K562 (cell line): ENCODE data around the gene TSPAN12. TPM values are rescaled to one million over a fixed set of nuclear protein-coding genes. Genes with fewer than 3 reads are reported as not detected.
A peak's percentile ranks its signal among the peaks of the same experiment; 100 is the strongest.

Experiments used
- ATAC-seq: fragments of 200-7000 bp; cut with Tn5 transposase; 3 replicates; pipeline ENCODE4 v1.9.1; 2020; ENCODE audit warnings: moderate library complexity
- BruUV-seq: library from RNA; stranded (reverse); fragments of 400-500 nt; replicated peaks from 2 replicates; lab custom pipeline; 2021; lab: Mats Ljungman, UMichigan
- CTCF ChIA-PET: fragments of 300-600 bp; formaldehyde crosslinking; extraction: SDS; loops from one replicate; lab custom pipeline; 2021; ENCODE audit warnings: low intra/inter-chr PET ratio; lab: Yijun Ruan, JAX
- POLR2A ChIA-PET: fragments of 300-600, 350-650 bp; sonication (Branson Sonifier 250); formaldehyde crosslinking; extraction: SDS; loops from one replicate; lab custom pipeline; 2021; ENCODE audit warnings: antibody characterized with exemption, inconsistent platforms; lab: Yijun Ruan, JAX
- DNase-seq, 4 experiments: peaks; one replicate each; pipeline versions ENCODE4 v3.0.0 to v3.0.0-alpha.2; 2011 to 2018; ENCODE audit warnings: low spot score in 3 of 4, mixed read lengths in 3 of 4; ENCODE audit errors: extremely low read depth in 1 of 4
- FAIRE-seq: peaks from 2 replicates; lab custom pipeline; 2011; peaks lifted over from hg19 to GRCh38; lab: Jason Lieb, UNC
- H2AFZ ChIP-seq: 2 replicates; pipeline ENCODE4 v1.6.0; 2011; ENCODE audit warnings: low read depth, low read length, control low read depth, inconsistent platforms
- H3K27ac ChIP-seq: fragments of 200-600 bp; 3 replicates; pipeline ENCODE4 v1.8.0; 2011; ENCODE audit warnings: low read depth, mild to moderate bottlenecking, control low read depth, inconsistent platforms, low read length, moderate library complexity, mixed read lengths; ENCODE audit errors: extremely low read depth
- H3K27me3 ChIP-seq, 2 experiments: fragments of 300-600 bp in 1 of 2; 2 replicates in 1 of 2; 3 replicates in 1 of 2; pipeline versions ENCODE4 v1.6.0 to v1.8.0; 2011; ENCODE audit warnings: inconsistent platforms in 2 of 2, low read length in 2 of 2, mild to moderate bottlenecking in 1 of 2, mixed read lengths in 1 of 2, moderate library complexity in 1 of 2; ENCODE audit not compliant: control insufficient read depth in 2 of 2, insufficient read depth in 2 of 2
- H3K36me3 ChIP-seq: fragments of 300-600 bp; 3 replicates; pipeline ENCODE4 v1.8.0; 2011; ENCODE audit warnings: mild to moderate bottlenecking, low read length, inconsistent platforms; ENCODE audit not compliant: control insufficient read depth, insufficient read depth
- H3K4me1 ChIP-seq, 2 experiments: fragments of 200-600 bp in 1 of 2; replicated peaks in 1 of 2; 2 replicates in 1 of 2; 3 replicates in 1 of 2; pipeline versions ENCODE4 v1.5.1 to v1.8.0; 2011; ENCODE audit warnings: inconsistent platforms in 2 of 2, low read length in 2 of 2, mild to moderate bottlenecking in 1 of 2, mixed read lengths in 1 of 2, moderate library complexity in 1 of 2; ENCODE audit not compliant: control insufficient read depth in 2 of 2, insufficient read depth in 2 of 2
- H3K4me2 ChIP-seq: 2 replicates; pipeline ENCODE4 v1.6.1; 2011; ENCODE audit warnings: low read length, control low read depth, inconsistent platforms, mixed read lengths; ENCODE audit not compliant: insufficient read depth
- H3K4me3 ChIP-seq: fragments of 200-600 bp; sonication (generic), shearing (Covaris generic); 2 replicates; pipeline ENCODE4 v1.5.1; 2016; ENCODE audit warnings: control low read depth, inconsistent platforms
- H3K79me2 ChIP-seq: fragments of 200-600 bp; 3 replicates; pipeline ENCODE4 v1.8.0; 2011; ENCODE audit warnings: low read length, inconsistent platforms; ENCODE audit not compliant: control insufficient read depth, insufficient read depth
- H3K9ac ChIP-seq, 2 experiments: 2 replicates each; pipeline versions ENCODE4 v1.6.0 to v1.6.1; 2011; ENCODE audit warnings: low read depth in 2 of 2, low read length in 2 of 2, control low read depth in 1 of 2, inconsistent platforms in 1 of 2, mild to moderate bottlenecking in 1 of 2, mixed read lengths in 1 of 2; ENCODE audit not compliant: insufficient read depth in 1 of 2
- H3K9me1 ChIP-seq: one replicate; pipeline ENCODE4 v1.6.0; 2011; ENCODE audit warnings: inconsistent platforms, mild to moderate bottlenecking, low read length, moderate library complexity; ENCODE audit not compliant: control insufficient read depth, insufficient read depth
- H3K9me3 ChIP-seq: replicated peaks from 2 replicates; pipeline ENCODE4 v1.5.1; 2011; ENCODE audit warnings: low read depth, low read length, inconsistent platforms; ENCODE audit not compliant: control insufficient read depth, insufficient read depth
- H4K20me1 ChIP-seq: replicated peaks from 2 replicates; pipeline ENCODE4 v1.6.1; 2011; ENCODE audit warnings: low read length, inconsistent platforms, mixed read lengths; ENCODE audit not compliant: control insufficient read depth, insufficient read depth
- NCOA1 ChIP-seq: fragments of 450-650 bp; IDR thresholded peaks from 2 replicates; pipeline ENCODE4 v1.6.1; 2016; ENCODE audit warnings: low read depth
- TFAM ChIP-seq: fragments of 250-450 bp; sonication (Bioruptor Pico); conservative IDR thresholded peaks from 2 replicates; pipeline ENCODE4 v1.5.0; 2021; ENCODE audit warnings: mild to moderate bottlenecking, moderate library complexity
- WGBS: fragments of 100-300 bp; shearing (Covaris generic); methylation state at CpG from one replicate; pipeline ENCODE4 v1.1.6; 2016; ENCODE audit warnings: low coverage, mixed read lengths; ENCODE audit not compliant: insufficient coverage; ENCODE audit errors: missing lambda C conversion rate; 5-methylcytosine and 5-hydroxymethylcytosine counted together
- in situ Hi-C: fragments of 300-500 bp; cut with MboI; formaldehyde crosslinking; loops from 4 replicates; pipeline ENCODE4 v1.15.0; 2018; ENCODE audit warnings: inconsistent platforms, mixed read lengths
- intact Hi-C: fragments of 100-400 bp; cut with micrococcal nuclease; formaldehyde crosslinking; loops from 2 replicates; pipeline ENCODE4 v1.14.2; 2022
- polyA plus RNA-seq, 8 experiments: library from polyadenylated mRNA; depleted of rRNA in 4 of 8; stranded (reverse) in 5 of 8; unstranded in 3 of 8; fragments of >200 nt; fragmentation: Nextera tagmentation in 2 of 8; fragmentation: Illumina TruSeq in 1 of 8; extraction: Ambion mirVana in 2 of 8; extraction: Trizol in 1 of 8; gene quantifications; 2 replicates each; pipeline versions ENCODE4 v1.2.1 to v1.2.3, GENCODE V29; 2011 to 2014; ENCODE audit warnings: inconsistent platforms in 1 of 8, missing spikeins in 1 of 8
- total RNA-seq, 7 experiments: library from RNA; depleted of rRNA in 6 of 7; stranded (reverse); fragments of >200 nt in 6 of 7; fragmentation: Illumina TruSeq in 2 of 7; extraction: Trizol in 2 of 7; gene quantifications; 2 replicates each; pipeline versions ENCODE4 v1.2.1 to v1.2.3, GENCODE V29; 2011 to 2021; ENCODE audit warnings: low replicate concordance in 1 of 7
- TF ChIP-seq, protein P1 (sequence below), 2 experiments: IDR thresholded peaks; 2 replicates each; pipeline ENCODE4 v1.6.1; 2011; ENCODE audit warnings: borderline replicate concordance in 1 of 2, control low read depth in 1 of 2, low read depth in 1 of 2, low read length in 1 of 2, mild to moderate bottlenecking in 1 of 2, mixed read lengths in 1 of 2, moderate library complexity in 1 of 2; ENCODE audit not compliant: insufficient read depth in 1 of 2, insufficient read length in 1 of 2, poor library complexity in 1 of 2, severe bottlenecking in 1 of 2; ENCODE audit errors: extremely low read depth in 1 of 2
- TF ChIP-seq, protein P2 (sequence below): fragments of 200-400 bp; formaldehyde crosslinking; IDR thresholded peaks from 2 replicates; pipeline ENCODE4 v1.6.1; 2017; ENCODE audit warnings: mild to moderate bottlenecking, low read depth, low read length, moderate library complexity
- TF ChIP-seq, protein P3 (sequence below): fragments of 450-650 bp; IDR thresholded peaks from 2 replicates; pipeline ENCODE4 v1.6.1; 2016; ENCODE audit warnings: antibody characterized with exemption
- TF ChIP-seq, protein P4 (sequence below): sonication (generic); formaldehyde crosslinking; IDR thresholded peaks from 2 replicates; pipeline ENCODE4 v1.5.0; 2020; ENCODE audit warnings: missing genetic modification reagents

TSPAN12 gene
- total and polyA plus RNA-seq, 9 of the 15 experiments (the other 6 are each of a cell fraction or from before 2014, with no cell fraction given): 0.13 to 1.7 (median 0.35) TPM; not detected in 1

DNA sequence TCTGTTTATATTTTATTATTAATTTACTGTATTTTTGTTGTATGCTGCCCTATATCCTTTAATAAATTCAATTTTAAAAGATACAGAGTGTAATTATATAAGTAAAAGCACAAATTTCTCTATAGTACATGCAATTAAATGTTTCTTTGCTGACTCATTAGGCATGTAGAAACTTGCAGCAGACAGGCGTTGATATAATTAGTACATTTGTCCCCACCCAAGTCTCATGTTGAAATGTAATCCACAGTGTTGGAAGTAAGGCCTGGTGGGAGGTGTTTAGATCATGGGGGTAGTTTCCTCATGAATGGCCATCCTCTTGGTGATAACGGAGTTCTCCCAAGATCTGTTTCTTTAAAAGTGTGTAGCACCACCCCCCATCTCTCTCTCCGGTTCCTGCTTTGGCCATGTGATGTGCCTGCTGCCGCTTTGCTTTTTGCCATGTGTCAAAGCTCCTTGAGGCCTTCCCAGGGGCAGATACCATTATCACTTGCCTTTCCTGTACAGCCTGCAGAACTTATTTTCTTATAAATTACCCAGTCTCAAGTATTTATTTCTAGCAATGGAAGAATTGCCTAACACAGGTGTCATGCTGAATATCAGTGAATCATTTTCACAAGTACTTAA, 63.7 kb downstream of the TSPAN12 start:
- H3K4me3 ChIP-seq: no peak overlapping the region
- H3K9ac ChIP-seq: no peak overlapping the region
- H3K4me2 ChIP-seq: no peak overlapping the region
- no peaks in the 10 kb centered on the region for H3K9me3 ChIP-seq
- CTCF ChIA-PET: no interaction called here
- no peaks in the 10 kb centered on the region for H3K9me1 ChIP-seq
- H3K27me3 ChIP-seq: peaks cover 0 to 8% of the 10 kb centered on the region in 2 experiments; a peak in 1 of 5 replicates
- no peak for ATAC-seq
- no TSS peak for BruUV-seq
- no peaks in the 10 kb centered on the region; a peak in 1 of 5 replicates for H3K4me1 ChIP-seq
- H2AFZ ChIP-seq: no peak overlapping the region
- FAIRE-seq: no peak
- no peaks in the 10 kb centered on the region for H3K36me3 ChIP-seq
- H4K20me1 ChIP-seq: no peaks in the 10 kb centered on the region
- WGBS: 0% methylated on average over 4 of the region's 4 CpGs
- H3K79me2 ChIP-seq: no peaks in the 10 kb centered on the region
- in situ Hi-C loops (loop anchor here (5.0 to 25.0 kb wide), 3 partner anchors 318 to 743 kb away; no protein-coding TSS in a partner anchor), intact Hi-C loops (loop anchor here (5.0 kb wide), 2 partner anchors 313 to 753 kb away; no protein-coding TSS in a partner anchor)
- no peak overlapping the region for H3K27ac ChIP-seq
- POLR2A ChIA-PET: no interaction called here
- DNase-seq: peak in 1 of 4 experiments; percentile 11
- TF ChIP-seq, protein P1, sequence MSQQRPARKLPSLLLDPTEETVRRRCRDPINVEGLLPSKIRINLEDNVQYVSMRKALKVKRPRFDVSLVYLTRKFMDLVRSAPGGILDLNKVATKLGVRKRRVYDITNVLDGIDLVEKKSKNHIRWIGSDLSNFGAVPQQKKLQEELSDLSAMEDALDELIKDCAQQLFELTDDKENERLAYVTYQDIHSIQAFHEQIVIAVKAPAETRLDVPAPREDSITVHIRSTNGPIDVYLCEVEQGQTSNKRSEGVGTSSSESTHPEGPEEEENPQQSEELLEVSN (IDR thresholded peaks at IDR 0.05; ENCODE audit: borderline replicate concordance in 1 of 2, extremely low read depth in 1 of 2, insufficient read depth in 1 of 2, insufficient read length in 1 of 2, low read depth in 1 of 2, low read length in 1 of 2, poor library complexity in 1 of 2, severe bottlenecking in 1 of 2): peak in 1 of 2 experiments; percentile 73
- TF ChIP-seq, protein P2, sequence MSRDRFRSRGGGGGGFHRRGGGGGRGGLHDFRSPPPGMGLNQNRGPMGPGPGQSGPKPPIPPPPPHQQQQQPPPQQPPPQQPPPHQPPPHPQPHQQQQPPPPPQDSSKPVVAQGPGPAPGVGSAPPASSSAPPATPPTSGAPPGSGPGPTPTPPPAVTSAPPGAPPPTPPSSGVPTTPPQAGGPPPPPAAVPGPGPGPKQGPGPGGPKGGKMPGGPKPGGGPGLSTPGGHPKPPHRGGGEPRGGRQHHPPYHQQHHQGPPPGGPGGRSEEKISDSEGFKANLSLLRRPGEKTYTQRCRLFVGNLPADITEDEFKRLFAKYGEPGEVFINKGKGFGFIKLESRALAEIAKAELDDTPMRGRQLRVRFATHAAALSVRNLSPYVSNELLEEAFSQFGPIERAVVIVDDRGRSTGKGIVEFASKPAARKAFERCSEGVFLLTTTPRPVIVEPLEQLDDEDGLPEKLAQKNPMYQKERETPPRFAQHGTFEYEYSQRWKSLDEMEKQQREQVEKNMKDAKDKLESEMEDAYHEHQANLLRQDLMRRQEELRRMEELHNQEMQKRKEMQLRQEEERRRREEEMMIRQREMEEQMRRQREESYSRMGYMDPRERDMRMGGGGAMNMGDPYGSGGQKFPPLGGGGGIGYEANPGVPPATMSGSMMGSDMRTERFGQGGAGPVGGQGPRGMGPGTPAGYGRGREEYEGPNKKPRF: no peak
- TF ChIP-seq, protein P3, sequence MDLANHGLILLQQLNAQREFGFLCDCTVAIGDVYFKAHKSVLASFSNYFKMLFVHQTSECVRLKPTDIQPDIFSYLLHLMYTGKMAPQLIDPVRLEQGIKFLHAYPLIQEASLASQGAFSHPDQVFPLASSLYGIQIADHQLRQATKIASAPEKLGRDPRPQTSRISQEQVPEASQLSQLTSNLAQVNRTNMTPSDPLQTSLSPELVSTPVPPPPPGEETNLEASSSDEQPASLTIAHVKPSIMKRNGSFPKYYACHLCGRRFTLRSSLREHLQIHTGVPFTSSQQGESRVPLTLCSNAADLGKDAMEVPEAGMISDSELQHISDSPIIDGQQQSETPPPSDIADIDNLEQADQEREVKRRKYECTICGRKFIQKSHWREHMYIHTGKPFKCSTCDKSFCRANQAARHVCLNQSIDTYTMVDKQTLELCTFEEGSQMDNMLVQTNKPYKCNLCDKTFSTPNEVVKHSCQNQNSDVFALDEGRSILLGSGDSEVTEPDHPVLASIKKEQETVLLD: no peak
- TF ChIP-seq TFAM (no peak), NCOA1 (no peak)
- TF ChIP-seq, protein P4, sequence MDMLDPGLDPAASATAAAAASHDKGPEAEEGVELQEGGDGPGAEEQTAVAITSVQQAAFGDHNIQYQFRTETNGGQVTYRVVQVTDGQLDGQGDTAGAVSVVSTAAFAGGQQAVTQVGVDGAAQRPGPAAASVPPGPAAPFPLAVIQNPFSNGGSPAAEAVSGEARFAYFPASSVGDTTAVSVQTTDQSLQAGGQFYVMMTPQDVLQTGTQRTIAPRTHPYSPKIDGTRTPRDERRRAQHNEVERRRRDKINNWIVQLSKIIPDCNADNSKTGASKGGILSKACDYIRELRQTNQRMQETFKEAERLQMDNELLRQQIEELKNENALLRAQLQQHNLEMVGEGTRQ: peak; percentile 58
